ENCODE results near the gene IGFBP4.

Gene IGFBP4

DNA sequence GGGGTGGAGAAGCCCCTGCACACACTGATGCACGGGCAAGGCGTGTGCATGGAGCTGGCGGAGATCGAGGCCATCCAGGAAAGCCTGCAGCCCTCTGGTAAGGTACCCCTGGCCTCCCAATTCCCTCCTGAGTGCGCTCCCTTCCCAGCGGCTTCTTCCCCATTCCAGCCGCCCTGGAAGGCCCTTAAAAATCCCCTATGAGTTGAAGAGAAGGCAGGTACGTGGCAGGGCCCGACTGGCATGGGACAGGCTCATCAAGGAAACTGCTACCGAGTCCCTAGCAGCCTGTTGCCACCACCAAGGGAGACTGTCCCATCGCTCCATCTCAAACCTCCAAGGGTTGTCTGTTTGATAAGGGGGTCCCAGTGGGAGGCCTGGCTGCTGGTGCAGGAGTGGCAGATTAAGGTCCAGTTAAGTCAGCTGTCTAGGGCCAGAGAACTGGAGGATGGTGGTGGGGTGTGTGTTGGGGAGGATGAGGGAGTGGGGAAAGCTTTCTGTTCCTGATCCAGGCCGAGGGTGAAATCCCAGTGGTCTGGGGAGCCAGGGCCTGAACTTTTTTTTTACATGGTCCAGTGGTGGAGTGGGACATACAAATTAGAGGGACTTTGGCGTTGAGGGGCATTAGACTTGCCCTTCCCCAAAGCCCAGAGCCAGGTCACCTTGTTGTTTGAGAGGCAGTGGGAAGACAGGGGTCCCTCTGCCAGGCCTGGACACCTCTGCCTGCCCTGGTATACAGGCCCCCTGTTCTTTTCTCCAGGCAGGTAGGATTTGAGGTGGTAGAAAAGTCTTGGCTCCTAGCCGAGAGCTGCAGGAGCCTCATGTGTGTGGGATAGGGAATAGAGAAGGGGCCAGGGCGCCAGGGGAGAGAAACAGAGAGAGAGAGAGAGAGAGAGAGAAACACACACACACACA, 994 bp downstream of the IGFBP4 start:
- Mint-ChIP-seq H3K4me1 (peaks cover 41% of the 10 kb centered on the region), H3K27ac (peak overlapping the region; percentile 70), H3K4me3 (peak overlapping the region; percentile 66), H3K27me3 (peaks cover 12% of the 10 kb centered on the region), H3K9me3 (no peaks in the 10 kb centered on the region), H3K36me3 (ENCODE audit: low read depth) (no peaks in the 10 kb centered on the region)
- no peak for DNase-seq
- ATAC-seq: no peak

DNA sequence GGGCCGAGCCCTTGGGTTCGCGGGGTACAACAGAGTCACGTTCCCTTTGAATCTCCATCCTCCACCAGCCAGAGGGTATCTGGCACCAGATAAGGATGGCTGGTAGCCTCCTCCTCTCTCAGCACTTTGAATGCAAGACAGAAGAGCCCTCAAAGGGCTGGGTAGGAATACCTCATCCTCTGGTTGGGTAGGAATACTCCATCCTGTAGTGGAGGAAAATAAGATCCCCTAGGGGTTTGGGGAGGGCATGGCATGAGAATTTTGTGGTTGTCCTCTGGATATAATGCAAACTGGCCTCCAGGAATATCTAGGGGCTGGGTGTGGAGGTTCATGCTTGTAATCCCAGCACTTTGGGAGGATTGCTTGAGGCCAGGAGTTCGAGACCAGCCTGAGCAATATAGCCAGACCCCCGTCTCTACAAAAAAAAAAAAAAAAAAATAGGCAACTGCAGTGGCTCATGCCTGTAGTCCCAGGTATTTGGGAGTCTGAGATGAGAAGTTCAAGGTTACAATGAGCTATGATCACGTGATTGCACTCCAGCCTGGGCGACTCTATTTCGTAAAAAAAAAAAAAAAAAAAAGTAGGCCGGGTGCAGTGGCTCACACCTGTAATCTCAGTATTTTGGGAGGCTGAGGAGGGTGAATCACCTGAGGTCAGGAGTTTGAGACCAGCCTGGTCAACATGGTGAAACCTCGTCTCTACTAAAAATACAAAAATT, 2.7 kb downstream of the IGFBP4 start:
- H3K27ac Mint-ChIP-seq: no peak overlapping the region

DNA sequence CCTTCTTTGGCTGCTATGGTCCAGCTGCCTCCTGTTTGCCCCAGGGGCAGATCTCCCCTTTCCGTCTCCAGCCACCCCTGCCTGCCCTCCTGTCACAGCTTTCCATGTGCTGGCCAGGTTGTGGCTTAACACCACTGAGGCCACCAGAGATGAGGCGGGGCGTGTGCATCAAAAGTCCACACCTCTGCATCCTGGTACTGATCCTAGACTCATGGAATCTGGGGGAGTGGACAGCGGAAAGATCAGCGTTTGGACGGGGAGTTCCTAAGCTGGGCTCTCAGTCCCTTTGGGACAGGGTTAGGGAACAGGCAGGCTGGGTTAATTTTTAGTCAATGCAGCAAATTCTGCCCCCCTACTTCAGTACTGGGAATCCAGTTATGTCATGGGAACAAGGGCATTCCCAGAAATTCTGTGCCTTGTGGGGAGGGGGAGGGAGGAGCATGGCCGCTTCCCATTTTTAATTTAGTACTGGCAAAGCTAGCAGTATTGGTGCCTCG, 3.9 kb downstream of the IGFBP4 start:
- H3K4me3 Mint-ChIP-seq: no peak overlapping the region
- H3K4me1 Mint-ChIP-seq: peaks cover 42% of the 10 kb centered on the region
- DNase-seq (no peak), ATAC-seq (no peak)
- H3K9me3 Mint-ChIP-seq: no peaks in the 10 kb centered on the region
- H3K27ac Mint-ChIP-seq: no peak overlapping the region
- H3K36me3 Mint-ChIP-seq (ENCODE audit: low read depth): no peaks in the 10 kb centered on the region
- H3K27me3 Mint-ChIP-seq: peaks cover 10% of the 10 kb centered on the region

More for the DNA sequence above, 2.7 kb downstream of the IGFBP4 start:
- H3K4me1 Mint-ChIP-seq: peaks cover 41% of the 10 kb centered on the region
- no peaks in the 10 kb centered on the region for H3K9me3 Mint-ChIP-seq
- no peak for ATAC-seq
- no peaks in the 10 kb centered on the region for H3K36me3 Mint-ChIP-seq (ENCODE audit: low read depth)
- no peak overlapping the region for H3K4me3 Mint-ChIP-seq
- DNase-seq: no peak
- peaks cover 10% of the 10 kb centered on the region for H3K27me3 Mint-ChIP-seq

DNA sequence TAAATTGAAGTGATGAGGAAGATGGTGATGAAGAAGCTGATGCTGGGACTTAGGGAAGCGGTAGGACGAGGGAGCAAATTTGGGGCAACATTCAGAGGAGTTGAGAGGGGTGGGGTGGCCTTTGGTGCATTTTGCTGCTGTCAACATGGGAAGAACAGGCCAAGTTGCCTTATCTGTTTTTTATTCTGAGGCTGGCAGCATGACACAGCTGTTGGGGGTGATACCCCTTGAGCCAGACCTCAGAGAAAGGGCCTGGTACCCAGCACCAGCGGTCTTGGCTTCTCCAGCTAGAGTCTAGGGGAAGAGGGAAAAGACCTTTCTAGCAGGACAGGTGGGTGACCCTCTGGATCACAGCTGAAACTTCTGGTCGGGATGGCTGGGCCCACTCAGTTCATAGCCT, 4.6 kb downstream of the IGFBP4 start:
- H3K4me3 Mint-ChIP-seq: no peak overlapping the region
- no peaks in the 10 kb centered on the region for H3K36me3 Mint-ChIP-seq (ENCODE audit: low read depth)
- H3K27ac Mint-ChIP-seq: no peak overlapping the region
- H3K9me3 Mint-ChIP-seq: no peaks in the 10 kb centered on the region
- H3K27me3 Mint-ChIP-seq: peaks cover 6% of the 10 kb centered on the region
- DNase-seq (no peak), ATAC-seq (no peak)
- peaks cover 45% of the 10 kb centered on the region for H3K4me1 Mint-ChIP-seq

DNA sequence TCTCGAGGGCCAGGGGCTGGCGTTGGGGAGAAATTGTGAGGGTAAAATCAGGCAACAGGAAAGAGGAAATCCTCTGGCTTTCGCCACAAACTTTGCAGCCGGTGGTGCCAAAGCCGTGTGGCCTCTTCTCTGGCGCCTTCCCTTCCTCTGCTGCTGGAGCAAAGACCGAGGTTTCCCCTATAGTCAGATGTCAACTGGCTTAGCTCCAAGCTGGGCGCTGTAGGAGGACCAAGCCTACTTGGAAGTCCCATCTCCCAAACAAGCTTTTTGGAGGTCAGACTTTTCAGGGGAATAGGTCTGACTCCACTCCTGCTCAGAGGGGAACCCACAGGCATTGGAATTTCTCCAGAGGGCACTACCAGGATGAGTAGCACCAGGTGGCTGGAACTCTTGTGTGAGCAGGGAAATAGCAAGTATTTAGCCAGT, 5.0 kb downstream of the IGFBP4 start:
- Mint-ChIP-seq H3K4me3 (no peak overlapping the region), H3K36me3 (ENCODE audit: low read depth) (no peaks in the 10 kb centered on the region), H3K9me3 (no peaks in the 10 kb centered on the region), H3K27ac (no peak overlapping the region), H3K27me3 (peaks cover 6% of the 10 kb centered on the region), H3K4me1 (peaks cover 46% of the 10 kb centered on the region)
- DNase-seq: no peak
- no peak for ATAC-seq

DNA sequence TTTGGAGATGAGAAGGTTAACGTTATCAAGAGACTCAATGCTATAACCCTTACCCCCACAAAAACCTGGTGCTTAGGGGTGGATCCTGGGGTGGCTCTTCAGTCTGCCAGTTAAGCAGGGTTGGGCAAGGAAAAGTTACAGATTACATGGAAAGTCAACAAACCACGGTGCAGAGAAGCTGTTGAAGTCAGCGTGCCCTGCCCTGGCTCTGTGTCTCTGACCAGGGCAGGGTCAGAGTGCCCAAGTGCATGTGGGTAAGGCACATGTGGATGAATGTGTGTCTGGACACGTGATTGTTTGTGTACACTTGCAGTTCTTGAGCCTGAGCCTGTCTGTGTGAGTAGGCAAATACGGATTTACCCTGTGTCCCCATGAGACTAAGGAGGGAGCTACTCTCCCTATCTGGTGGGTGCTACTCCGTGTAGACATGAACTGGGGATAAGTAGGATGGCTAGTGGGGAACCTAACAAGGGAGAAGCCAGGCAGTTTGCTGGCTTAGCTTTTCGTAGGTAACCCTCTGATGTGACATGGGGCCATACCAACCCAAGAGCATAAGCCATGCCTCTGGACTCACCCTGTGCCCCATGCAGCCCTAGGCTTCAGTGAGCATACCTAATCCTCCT, 5.5 kb downstream of the IGFBP4 start:
- H3K27ac Mint-ChIP-seq: no peak overlapping the region

DNA sequence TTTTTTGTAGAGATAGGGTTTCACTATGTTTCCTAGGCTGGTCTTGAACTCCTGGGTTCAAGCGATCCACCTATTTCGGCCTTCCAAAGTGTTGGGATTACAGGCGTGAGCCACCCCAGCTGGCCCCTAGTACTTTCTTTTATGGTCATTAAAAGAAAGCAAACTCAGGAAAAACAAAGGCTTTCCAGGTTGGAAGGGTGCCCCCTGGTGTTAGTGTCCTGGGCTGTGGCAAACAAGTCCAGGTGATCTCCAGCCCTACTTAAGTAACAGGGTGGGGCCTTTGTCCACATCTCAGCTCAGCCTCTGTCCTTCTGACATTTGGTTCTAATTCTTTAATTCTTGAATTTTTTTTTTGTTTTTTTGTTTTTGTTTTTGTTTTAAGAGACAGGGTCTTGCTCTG, 6.9 kb downstream of the IGFBP4 start:
- H3K4me3 Mint-ChIP-seq: no peak overlapping the region
- ATAC-seq: no peak
- H3K9me3 Mint-ChIP-seq: no peaks in the 10 kb centered on the region
- peaks cover 31% of the 10 kb centered on the region for H3K4me1 Mint-ChIP-seq
- H3K36me3 Mint-ChIP-seq (ENCODE audit: low read depth): no peaks in the 10 kb centered on the region
- no peak overlapping the region for H3K27ac Mint-ChIP-seq
- peaks cover 2% of the 10 kb centered on the region for H3K27me3 Mint-ChIP-seq
- DNase-seq: peak; percentile 57

More for the DNA sequence above, 5.5 kb downstream of the IGFBP4 start:
- DNase-seq: no peak
- H3K4me1 Mint-ChIP-seq: peaks cover 45% of the 10 kb centered on the region
- no peaks in the 10 kb centered on the region for H3K36me3 Mint-ChIP-seq (ENCODE audit: low read depth)
- H3K27me3 Mint-ChIP-seq: peaks cover 6% of the 10 kb centered on the region
- ATAC-seq: no peak
- no peaks in the 10 kb centered on the region for H3K9me3 Mint-ChIP-seq
- no peak overlapping the region for H3K4me3 Mint-ChIP-seq

DNA sequence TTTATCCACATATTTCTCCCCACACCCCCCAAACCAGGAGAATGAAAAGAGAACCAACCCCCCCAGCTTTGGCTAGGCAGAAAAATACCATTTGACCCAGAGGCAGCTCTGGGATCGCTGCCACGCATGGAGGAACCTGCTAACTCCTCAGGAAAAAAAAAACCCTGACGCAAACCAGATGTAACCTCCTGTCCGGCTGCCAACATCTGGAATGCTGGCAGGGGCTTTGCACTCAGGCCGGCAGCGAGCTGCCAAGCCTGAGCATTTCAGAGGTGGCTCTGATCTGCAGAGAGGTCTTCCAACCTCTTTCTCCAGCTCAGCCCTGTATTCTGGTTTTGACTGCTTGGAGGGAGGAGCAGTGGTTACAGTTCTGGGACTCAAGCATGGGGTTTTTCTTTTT, 8.2 kb downstream of the IGFBP4 start:
- Mint-ChIP-seq H3K27me3 (peaks cover 2% of the 10 kb centered on the region), H3K36me3 (ENCODE audit: low read depth) (no peaks in the 10 kb centered on the region), H3K9me3 (no peaks in the 10 kb centered on the region), H3K27ac (no peak overlapping the region), H3K4me1 (peaks cover 24% of the 10 kb centered on the region), H3K4me3 (no peak overlapping the region)
- DNase-seq: no peak
- ATAC-seq: no peak

DNA sequence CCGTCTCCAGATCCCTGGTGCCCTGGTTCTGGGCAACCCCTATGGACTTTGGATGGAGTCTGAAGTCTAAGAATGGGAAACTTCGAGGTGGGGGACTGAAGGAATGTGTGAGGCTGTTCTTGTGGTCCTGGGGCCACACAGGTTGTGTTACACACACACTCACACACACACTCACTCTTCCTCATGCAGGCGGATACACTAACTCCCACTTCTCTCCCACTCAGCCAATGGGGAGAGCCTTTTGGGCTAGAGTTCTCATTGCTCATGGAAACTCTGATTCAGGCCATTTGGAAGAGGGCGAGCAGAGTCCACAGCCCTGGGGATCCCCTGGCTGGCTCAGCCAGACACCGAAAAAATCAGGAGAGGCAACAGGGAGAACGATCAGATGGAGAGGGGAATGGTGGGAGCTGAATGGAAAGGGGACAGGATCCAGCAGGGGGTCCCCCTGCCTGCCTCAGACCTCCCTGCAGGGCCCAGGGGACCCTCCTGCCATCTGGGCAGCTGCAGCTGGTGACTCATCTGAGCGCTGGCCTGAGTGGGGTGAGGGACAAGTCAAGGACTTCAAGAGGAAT, 9.1 kb downstream of the IGFBP4 start:
- H3K9me3 Mint-ChIP-seq: no peaks in the 10 kb centered on the region
- H3K27ac Mint-ChIP-seq: peak overlapping the region; percentile 71
- peak; percentile 30 for DNase-seq
- no peak overlapping the region for H3K4me3 Mint-ChIP-seq
- no peaks in the 10 kb centered on the region for H3K36me3 Mint-ChIP-seq (ENCODE audit: low read depth)
- no peaks in the 10 kb centered on the region for H3K27me3 Mint-ChIP-seq
- ATAC-seq: peak; percentile 81
- H3K4me1 Mint-ChIP-seq: peaks cover 20% of the 10 kb centered on the region

DNA sequence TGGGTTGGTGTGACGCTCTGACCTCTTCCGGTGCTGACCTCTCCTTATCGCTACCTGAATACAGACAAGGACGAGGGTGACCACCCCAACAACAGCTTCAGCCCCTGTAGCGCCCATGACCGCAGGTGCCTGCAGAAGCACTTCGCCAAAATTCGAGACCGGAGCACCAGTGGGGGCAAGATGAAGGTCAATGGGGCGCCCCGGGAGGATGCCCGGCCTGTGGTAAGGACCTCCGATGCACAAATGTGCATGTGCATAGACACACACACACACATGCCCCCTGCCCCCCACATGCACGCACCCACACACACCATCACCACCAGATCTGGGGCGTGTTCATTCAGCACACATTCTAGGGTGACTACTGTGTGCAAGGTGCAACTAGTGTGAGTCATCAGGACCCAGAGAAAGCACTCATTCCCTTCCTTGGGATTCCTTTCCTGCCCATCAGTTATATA, 9.7 kb downstream of the IGFBP4 start:
- H3K4me3 Mint-ChIP-seq: no peak overlapping the region
- H3K27ac Mint-ChIP-seq: no peak overlapping the region
- no peaks in the 10 kb centered on the region for H3K9me3 Mint-ChIP-seq
- H3K36me3 Mint-ChIP-seq (ENCODE audit: low read depth): no peaks in the 10 kb centered on the region
- DNase-seq: no peak
- ATAC-seq: no peak
- H3K27me3 Mint-ChIP-seq: no peaks in the 10 kb centered on the region
- peaks cover 16% of the 10 kb centered on the region for H3K4me1 Mint-ChIP-seq

DNA sequence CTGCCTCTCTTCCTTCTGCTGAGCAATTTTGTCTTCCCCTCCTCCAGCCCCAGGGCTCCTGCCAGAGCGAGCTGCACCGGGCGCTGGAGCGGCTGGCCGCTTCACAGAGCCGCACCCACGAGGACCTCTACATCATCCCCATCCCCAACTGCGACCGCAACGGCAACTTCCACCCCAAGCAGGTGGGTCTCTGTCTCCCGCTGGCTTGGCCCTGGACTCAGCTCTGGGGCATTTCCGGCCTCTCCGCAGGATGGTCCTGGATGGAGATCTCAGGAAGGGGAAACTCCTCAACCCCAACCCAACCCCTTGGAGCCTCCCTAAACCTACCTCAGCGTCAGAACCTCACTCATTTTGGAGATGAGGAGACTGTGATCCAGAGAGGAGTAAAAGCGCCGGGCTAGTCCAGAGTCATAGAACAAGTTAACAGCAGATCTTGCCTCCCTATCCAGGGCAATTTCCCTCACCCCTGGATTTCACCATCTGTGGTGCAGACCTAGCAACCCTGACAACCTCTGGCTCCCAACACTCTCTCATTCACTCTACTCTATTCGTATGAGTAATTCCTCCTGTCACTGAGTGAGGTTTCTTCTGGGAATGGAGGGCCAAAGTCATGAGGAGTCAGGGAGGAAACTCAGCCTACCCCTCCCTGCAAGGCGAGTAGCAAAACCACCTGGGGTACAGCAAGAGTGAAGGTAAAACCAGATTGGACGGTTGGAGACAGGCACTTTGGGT, 10.8 kb downstream of the IGFBP4 start:
- Mint-ChIP-seq H3K36me3 (ENCODE audit: low read depth) (no peaks in the 10 kb centered on the region), H3K4me3 (no peak overlapping the region), H3K27ac (no peak overlapping the region), H3K27me3 (no peaks in the 10 kb centered on the region), H3K9me3 (no peaks in the 10 kb centered on the region), H3K4me1 (peaks cover 11% of the 10 kb centered on the region)
- no peak for ATAC-seq
- no peak for DNase-seq

DNA sequence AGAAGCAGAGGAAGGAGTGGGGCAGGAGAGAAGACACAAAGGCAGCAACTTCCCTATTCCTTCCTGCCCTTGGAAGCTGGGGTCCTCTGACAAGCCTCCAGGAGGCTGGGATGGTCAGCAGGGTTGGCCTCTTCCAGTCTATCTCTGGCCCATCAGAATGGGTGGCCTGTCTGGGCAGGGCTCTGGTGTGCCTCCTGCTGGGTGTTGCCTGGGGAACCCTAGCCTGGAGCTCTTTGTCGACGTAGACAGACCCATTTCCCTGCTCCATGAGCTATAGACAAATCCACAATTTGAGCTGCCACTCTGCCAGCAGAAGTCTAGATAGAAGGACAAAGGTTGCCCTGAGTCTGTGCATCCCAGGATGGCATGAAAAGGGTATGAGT, 11.4 kb downstream of the IGFBP4 start:
- Mint-ChIP-seq H3K9me3 (no peaks in the 10 kb centered on the region), H3K36me3 (ENCODE audit: low read depth) (no peaks in the 10 kb centered on the region), H3K27ac (no peak overlapping the region), H3K4me3 (no peak overlapping the region), H3K27me3 (no peaks in the 10 kb centered on the region), H3K4me1 (peaks cover 11% of the 10 kb centered on the region)
- no peak for DNase-seq
- no peak for ATAC-seq

DNA sequence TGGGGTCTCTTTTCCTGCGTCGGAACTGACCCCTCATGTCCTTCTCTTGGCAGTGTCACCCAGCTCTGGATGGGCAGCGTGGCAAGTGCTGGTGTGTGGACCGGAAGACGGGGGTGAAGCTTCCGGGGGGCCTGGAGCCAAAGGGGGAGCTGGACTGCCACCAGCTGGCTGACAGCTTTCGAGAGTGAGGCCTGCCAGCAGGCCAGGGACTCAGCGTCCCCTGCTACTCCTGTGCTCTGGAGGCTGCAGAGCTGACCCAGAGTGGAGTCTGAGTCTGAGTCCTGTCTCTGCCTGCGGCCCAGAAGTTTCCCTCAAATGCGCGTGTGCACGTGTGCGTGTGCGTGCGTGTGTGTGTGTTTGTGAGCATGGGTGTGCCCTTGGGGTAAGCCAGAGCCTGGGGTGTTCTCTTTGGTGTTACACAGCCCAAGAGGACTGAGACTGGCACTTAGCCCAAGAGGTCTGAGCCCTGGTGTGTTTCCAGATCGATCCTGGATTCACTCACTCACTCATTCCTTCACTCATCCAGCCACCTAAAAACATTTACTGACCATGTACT, 13.2 kb downstream of the IGFBP4 start:
- DNase-seq (no peak), ATAC-seq (no peak)

More for the DNA sequence above, 13.2 kb downstream of the IGFBP4 start:
- Mint-ChIP-seq H3K9me3 (no peaks in the 10 kb centered on the region), H3K27ac (no peak overlapping the region), H3K4me3 (no peak overlapping the region), H3K4me1 (peaks cover 11% of the 10 kb centered on the region), H3K36me3 (ENCODE audit: low read depth) (no peaks in the 10 kb centered on the region), H3K27me3 (no peaks in the 10 kb centered on the region)

Data from activated naive CD8-positive, alpha-beta T cell treated with anti-CD3 and anti-CD28 coated beads, Interleukin-2, amount 50 U/mL, for 24 hours (primary cell).